GM19395 (cell line): Measurements from ENCODE around the gene HSPA1B.

ENCODE experiments used
- ATAC-seq: cut with Tn5 transposase; IDR thresholded peaks from one replicate; pipeline ENCODE4 v1.9.1; 2021; ENCODE audit warnings: mild to moderate bottlenecking, moderate library complexity; ENCODE audit not compliant: unreplicated experiment

HSPA1B gene

DNA sequence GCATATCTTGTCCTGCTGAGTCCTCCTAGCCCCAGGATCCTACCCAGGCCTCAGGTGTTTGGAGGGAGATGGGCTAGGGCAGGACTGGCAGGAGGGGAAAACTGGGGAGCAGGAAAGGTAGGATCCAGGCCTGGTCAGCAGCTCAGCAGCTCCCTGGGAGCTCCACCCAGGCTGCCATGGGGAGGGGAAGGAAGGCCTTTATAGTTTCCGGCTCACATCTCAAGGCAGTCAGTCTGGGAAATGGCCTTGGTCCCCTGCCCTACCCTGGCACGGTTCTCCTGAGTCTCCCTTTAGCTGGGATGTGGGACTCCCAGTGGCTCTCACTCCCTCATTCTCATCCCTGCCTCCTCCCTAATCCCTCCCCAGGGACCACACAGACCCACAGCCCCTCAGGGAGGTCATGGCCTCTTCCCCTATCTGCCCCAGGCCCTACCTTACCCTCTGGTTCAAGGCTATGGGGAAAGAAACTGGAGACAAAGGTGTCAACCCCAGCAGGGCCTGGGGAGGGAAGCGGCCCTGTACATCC, 49.6 kb downstream of the HSPA1B start:
- no peak for ATAC-seq

DNA sequence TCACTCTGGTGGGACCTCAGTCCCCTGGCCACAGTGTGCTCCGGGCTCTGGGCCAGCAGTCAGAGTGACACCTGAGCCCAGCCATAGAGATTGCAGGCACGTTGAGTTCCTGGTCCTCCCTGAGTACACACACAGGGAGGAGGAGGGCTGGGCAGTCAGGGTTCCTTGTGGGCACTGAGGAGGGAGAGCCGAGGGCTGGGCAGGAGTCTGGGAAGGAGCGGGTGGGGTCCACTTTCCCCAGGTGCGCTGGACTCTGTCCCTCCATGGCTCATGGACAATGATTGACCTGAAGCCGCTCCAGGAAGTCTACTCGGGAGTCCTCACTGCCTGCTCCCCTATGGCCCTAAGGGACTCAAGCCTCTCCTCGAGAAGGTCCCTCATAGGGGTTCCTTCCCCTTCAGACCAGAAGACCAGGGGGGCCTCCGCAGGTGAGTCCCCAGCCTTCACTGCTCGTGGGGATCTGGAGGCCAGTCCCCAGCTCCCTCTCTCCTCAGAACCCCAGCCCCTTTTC, 50.2 kb downstream of the HSPA1B start:
- no peak for ATAC-seq

GRCh38 chr6:31878222-31878621, 50.7 kb downstream of the HSPA1B start:
- ATAC-seq = no peak

DNA sequence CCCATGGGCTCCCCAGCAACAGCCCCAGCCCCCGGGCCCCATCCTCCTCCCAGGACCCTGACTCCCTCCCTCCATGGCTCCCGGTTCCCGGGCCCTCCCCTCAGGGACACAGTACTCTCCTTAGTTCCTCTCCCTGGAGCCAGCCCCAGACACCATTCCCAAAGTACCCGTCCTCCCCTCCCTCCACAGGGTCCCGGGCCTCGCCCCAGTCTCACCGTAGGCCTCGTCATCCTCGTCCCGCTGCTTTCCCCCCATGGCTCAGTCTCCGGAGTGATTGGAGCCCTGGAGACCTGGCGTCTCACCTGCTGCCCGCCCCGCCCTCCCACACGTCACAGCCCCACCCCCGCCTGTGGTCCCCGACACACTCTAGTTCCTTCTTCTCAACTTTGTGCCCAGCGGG, 51.2 kb downstream of the HSPA1B start, which contains the start of gene SLC44A4:
TSS of gene SLC44A4 (minus strand) at position 272 of the 400 bp plus-strand sequence. CDS start at position 255, 17 bp downstream.
- ATAC-seq = no peak

GRCh38 chr6:31879143-31879542, 51.6 kb downstream of the HSPA1B start:
- no peak for ATAC-seq
